ENCODE data around the gene GALNT18. TPM values are rescaled to one million over a fixed set of nuclear protein-coding genes. Genes with fewer than 3 reads are reported as not detected.

The GALNT18 gene
- total and polyA plus RNA-seq, 2 of the 4 experiments (the other 2 are of a cell fraction): 9.5 to 11.3 TPM

- H3K4me2 ChIP-seq (ENCODE audit: low read depth, low read length): no peak overlapping the region
- H2BK5ac ChIP-seq (ENCODE audit: low read depth, low read length, poor library complexity, severe bottlenecking): no peak overlapping the region
- in situ Hi-C loops (cut with MboI; ENCODE audit: low sequenced_read_pairs) (no loop called here), dilution Hi-C loops (cut with HindIII; ENCODE audit: low sequenced_read_pairs, unreplicated experiment) (no loop called here), intact Hi-C loops (cut with micrococcal nuclease) (no loop called here)
- H3K4ac ChIP-seq (ENCODE audit: low read depth, low read length): no peak overlapping the region
- WGBS, 2 experiments (ENCODE audit: extremely low coverage in 2 of 2, insufficient read length in 1 of 2): no CpG with 5 or more reads among the region's 1 CpG
- no peak overlapping the region for H2BK15ac ChIP-seq (ENCODE audit: low read depth, low read length)
- H3K4me3 ChIP-seq (ENCODE audit: insufficient read depth, low read depth, low read length): no peak overlapping the region
- ChIA-PET POLR2A (ENCODE audit: unreplicated experiment) (no interaction called here), CTCF (interaction anchor here (0.5 to 1.7 kb wide), 2 partner anchors 26 to 434 kb away, joined by 3 read pairs; no protein-coding TSS in a partner anchor)
- no peak overlapping the region for H2AK5ac ChIP-seq (ENCODE audit: low read depth, low read length)
- H4K20me1 ChIP-seq (ENCODE audit: insufficient read depth, low read length): no peaks in the 10 kb centered on the region
- H3K36me3 ChIP-seq (ENCODE audit: control insufficient read depth, insufficient read depth, low read length): no peaks in the 10 kb centered on the region
- no peak overlapping the region for H3K27ac ChIP-seq (ENCODE audit: insufficient read depth, low read length)
- TF ChIP-seq POLR2A (IDR thresholded peaks at IDR 0.05; ENCODE audit: low read depth, low read length): no peak
- TF ChIP-seq, protein P1, sequence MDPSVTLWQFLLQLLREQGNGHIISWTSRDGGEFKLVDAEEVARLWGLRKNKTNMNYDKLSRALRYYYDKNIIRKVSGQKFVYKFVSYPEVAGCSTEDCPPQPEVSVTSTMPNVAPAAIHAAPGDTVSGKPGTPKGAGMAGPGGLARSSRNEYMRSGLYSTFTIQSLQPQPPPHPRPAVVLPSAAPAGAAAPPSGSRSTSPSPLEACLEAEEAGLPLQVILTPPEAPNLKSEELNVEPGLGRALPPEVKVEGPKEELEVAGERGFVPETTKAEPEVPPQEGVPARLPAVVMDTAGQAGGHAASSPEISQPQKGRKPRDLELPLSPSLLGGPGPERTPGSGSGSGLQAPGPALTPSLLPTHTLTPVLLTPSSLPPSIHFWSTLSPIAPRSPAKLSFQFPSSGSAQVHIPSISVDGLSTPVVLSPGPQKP (IDR thresholded peaks at IDR 0.05; ENCODE audit: borderline replicate concordance, low read depth, low read length): no peak
- TF ChIP-seq CEBPB (IDR thresholded peaks at IDR 0.05; ENCODE audit: low read depth, low read length): no peak
- TF ChIP-seq NFE2L2 (IDR thresholded peaks at IDR 0.05; ENCODE audit: low read depth, low read length): no peak
- TF ChIP-seq USF2 (IDR thresholded peaks at IDR 0.05; ENCODE audit: low read depth, low read length): no peak
- TF ChIP-seq MXI1 (IDR thresholded peaks at IDR 0.05; ENCODE audit: borderline replicate concordance, low read depth, low read length): no peak
- TF ChIP-seq RAD21 (IDR thresholded peaks at IDR 0.05; ENCODE audit: low read length): no peak
- no peak for TF ChIP-seq BHLHE40 (IDR thresholded peaks at IDR 0.05; ENCODE audit: low read depth, low read length)
- TF ChIP-seq RCOR1 (IDR thresholded peaks at IDR 0.05; ENCODE audit: insufficient replicate concordance, low read length): no peak
- no peak for TF ChIP-seq CHD1 (IDR thresholded peaks at IDR 0.05; ENCODE audit: low read depth, low read length)
- TF ChIP-seq CTCF (conservative IDR thresholded peaks at IDR 0.05; ENCODE audit: low read depth, low read length): no peak
- no peak for TF ChIP-seq FOS (IDR thresholded peaks at IDR 0.05; ENCODE audit: low read depth, low read length)
- no peak overlapping the region for H2BK120ac ChIP-seq (ENCODE audit: low read depth, low read length)
- H4K8ac ChIP-seq (ENCODE audit: low read depth in 2 of 2, low read length in 2 of 2): no peak overlapping the region
- no peak overlapping the region for H3K14ac ChIP-seq (replicated peaks; ENCODE audit: low read depth, low read length)
- no peaks in the 10 kb centered on the region for H3K9me1 ChIP-seq (ENCODE audit: insufficient read depth, low read length)
- BruUV-seq (replicated peaks): no TSS peak
- H2AFZ ChIP-seq (replicated peaks; ENCODE audit: low read length, poor library complexity): no peak overlapping the region
- no peak overlapping the region for H4K91ac ChIP-seq (ENCODE audit: insufficient read depth, low read depth, low read length)
- H3K9me3 ChIP-seq (ENCODE audit: control insufficient read depth, insufficient read depth, low read length): peaks cover 2% of the 10 kb centered on the region; the same call in 1 of the 2 replicates
- H2BK20ac ChIP-seq (ENCODE audit: low read depth, low read length): no peak overlapping the region
- H3K56ac ChIP-seq (ENCODE audit: extremely low read depth, insufficient read depth, low read length): no peak overlapping the region
- peaks cover 53% of the 10 kb centered on the region for H3K27me3 ChIP-seq (ENCODE audit: control insufficient read depth, insufficient read depth, low read length)
- H3K79me1 ChIP-seq (ENCODE audit: low read depth in 1 of 2, low read length in 2 of 2): no peaks in the 10 kb centered on the region
- DNase-seq (peak; percentile 7), ATAC-seq (ENCODE audit: low read depth) (no peak)
- H3K18ac ChIP-seq (ENCODE audit: low read depth, low read length): no peak overlapping the region
- no peak overlapping the region for H4K5ac ChIP-seq (ENCODE audit: low read depth, low read length)
- no peak overlapping the region for H3K9ac ChIP-seq (ENCODE audit: low read depth, low read length)
- H3K4me1 ChIP-seq (ENCODE audit: control insufficient read depth, insufficient read depth, low read length): 0 out of 2 replicates have a peak, but pooled peaks cover 2% of the 10 kb centered on the region
- no peak overlapping the region for H2AK9ac ChIP-seq (replicated peaks; ENCODE audit: low read depth, low read length, poor library complexity)
- no peak overlapping the region for H3K23ac ChIP-seq (ENCODE audit: low read depth, low read length)
Measured at GRCh38 chr11:11640152-11640551, 18.3 kb upstream of the GALNT18 start.

Measured in IMR-90 (cell line).